ENCODE data around the gene STYK1.
A peak's percentile ranks its signal among the peaks of the same experiment; 100 is the strongest.

The STYK1 gene

GRCh38 chr12:10673659-10674384 is at the start of gene STYK1:
Gene STYK1, minus strand, starts transcription at chr12:10674052. Its CDS starts 39,434 bp downstream, at chr12:10634618.
- H3K36me3 ChIP-seq (ENCODE audit: insufficient read depth, insufficient read length, low read length) = no peaks in the 10 kb centered on the region
- no peaks in the 10 kb centered on the region for H3K27me3 ChIP-seq (ENCODE audit: insufficient read depth, insufficient read length)
- peak; percentile 84 for DNase-seq (ENCODE audit: low read depth, low spot score)
- no peak for TF ChIP-seq SUZ12 (IDR thresholded peaks at IDR 0.05; ENCODE audit: extremely low read depth, insufficient read depth, insufficient read length)
- TF ChIP-seq YY1 (IDR thresholded peaks at IDR 0.05; ENCODE audit: insufficient read depth, insufficient read length) = no peak
- no peak for TF ChIP-seq ZNF274 (IDR thresholded peaks at IDR 0.05; ENCODE audit: low read depth, low read length)
- H3K9me3 ChIP-seq (ENCODE audit: insufficient read depth, low read length) = no peaks in the 10 kb centered on the region
- H3K4me3 ChIP-seq (ENCODE audit: insufficient read length, low read depth) = peak within 1 kb of the TSS; percentile 81
- H3K4me1 ChIP-seq (ENCODE audit: insufficient read depth, insufficient read length) = no peaks in the 10 kb centered on the region
- peak within 1 kb of the TSS; percentile 81 for H3K9ac ChIP-seq (ENCODE audit: insufficient read length, low read depth)

- Histone ChIP-seq H3K27me3 (ENCODE audit: insufficient read depth, insufficient read length) (peaks cover 30% of the 10 kb centered on the region), H3K4me1 (ENCODE audit: insufficient read depth, insufficient read length) (peaks cover 3% of the 10 kb centered on the region), H3K9me3 (ENCODE audit: insufficient read depth, low read length) (no peaks in the 10 kb centered on the region), H3K36me3 (ENCODE audit: insufficient read depth, insufficient read length, low read length) (peaks cover 14% of the 10 kb centered on the region), H3K9ac (ENCODE audit: insufficient read length, low read depth) (peak within 1 kb of the TSS; percentile 94), H3K4me3 (ENCODE audit: insufficient read length, low read depth) (peak within 1 kb of the TSS; percentile 71)
- no peak for TF ChIP-seq YY1 (IDR thresholded peaks at IDR 0.05; ENCODE audit: insufficient read depth, insufficient read length)
- TF ChIP-seq ZNF274 (IDR thresholded peaks at IDR 0.05; ENCODE audit: low read depth, low read length) = no peak
- TF ChIP-seq SUZ12 (IDR thresholded peaks at IDR 0.05; ENCODE audit: extremely low read depth, insufficient read depth, insufficient read length) = no peak
- DNase-seq (ENCODE audit: low read depth, low spot score) = peak; percentile 87
These were observed 49.3 kb upstream of the STYK1 start, which contains the start of gene YBX3 for GRCh38 chr12:10722905-10723746. Gene YBX3, minus strand, starts transcription at chr12:10723323. Its CDS starts 212 bp downstream, at chr12:10723111.

GRCh38 chr12:10722502-10722904 is 48.7 kb upstream of the STYK1 start:
- DNase-seq (ENCODE audit: low read depth, low spot score) = peak; percentile 40
- peaks cover 3% of the 10 kb centered on the region for H3K4me1 ChIP-seq (ENCODE audit: insufficient read depth, insufficient read length)
- H3K4me3 ChIP-seq (ENCODE audit: insufficient read length, low read depth) = peak overlapping the region; percentile 71
- peaks cover 20% of the 10 kb centered on the region for H3K36me3 ChIP-seq (ENCODE audit: insufficient read depth, insufficient read length, low read length)
- TF ChIP-seq ZNF274 (IDR thresholded peaks at IDR 0.05; ENCODE audit: low read depth, low read length) (no peak), SUZ12 (IDR thresholded peaks at IDR 0.05; ENCODE audit: extremely low read depth, insufficient read depth, insufficient read length) (no peak), YY1 (IDR thresholded peaks at IDR 0.05; ENCODE audit: insufficient read depth, insufficient read length) (no peak)
- peaks cover 30% of the 10 kb centered on the region for H3K27me3 ChIP-seq (ENCODE audit: insufficient read depth, insufficient read length)
- no peaks in the 10 kb centered on the region for H3K9me3 ChIP-seq (ENCODE audit: insufficient read depth, low read length)
- peak overlapping the region; percentile 94 for H3K9ac ChIP-seq (ENCODE audit: insufficient read length, low read depth)

- H3K27me3 ChIP-seq (ENCODE audit: insufficient read depth, insufficient read length) = peaks cover 30% of the 10 kb centered on the region
- peak; percentile 75 for DNase-seq (ENCODE audit: low read depth, low spot score)
- H3K9me3 ChIP-seq (ENCODE audit: insufficient read depth, low read length) = no peaks in the 10 kb centered on the region
- peak overlapping the region; percentile 71 for H3K4me3 ChIP-seq (ENCODE audit: insufficient read length, low read depth)
- H3K36me3 ChIP-seq (ENCODE audit: insufficient read depth, insufficient read length, low read length) = peaks cover 22% of the 10 kb centered on the region
- TF ChIP-seq YY1 (IDR thresholded peaks at IDR 0.05; ENCODE audit: insufficient read depth, insufficient read length) = no peak
- TF ChIP-seq SUZ12 (IDR thresholded peaks at IDR 0.05; ENCODE audit: extremely low read depth, insufficient read depth, insufficient read length) = no peak
- no peak for TF ChIP-seq ZNF274 (IDR thresholded peaks at IDR 0.05; ENCODE audit: low read depth, low read length)
- peak overlapping the region; percentile 94 for H3K9ac ChIP-seq (ENCODE audit: insufficient read length, low read depth)
- peaks cover 3% of the 10 kb centered on the region for H3K4me1 ChIP-seq (ENCODE audit: insufficient read depth, insufficient read length)
These were observed 48.0 kb upstream of the STYK1 start for GRCh38 chr12:10721651-10722501.

GRCh38 chr12:10720974-10721650 is 47.3 kb upstream of the STYK1 start:
- H3K9me3 ChIP-seq (ENCODE audit: insufficient read depth, low read length) = no peaks in the 10 kb centered on the region
- peaks cover 27% of the 10 kb centered on the region for H3K36me3 ChIP-seq (ENCODE audit: insufficient read depth, insufficient read length, low read length)
- peaks cover 3% of the 10 kb centered on the region for H3K4me1 ChIP-seq (ENCODE audit: insufficient read depth, insufficient read length)
- peaks cover 27% of the 10 kb centered on the region for H3K27me3 ChIP-seq (ENCODE audit: insufficient read depth, insufficient read length)
- peak overlapping the region; percentile 94 for H3K9ac ChIP-seq (ENCODE audit: insufficient read length, low read depth)
- peak overlapping the region; percentile 71 for H3K4me3 ChIP-seq (ENCODE audit: insufficient read length, low read depth)
- no peak for DNase-seq (ENCODE audit: low read depth, low spot score)
- TF ChIP-seq YY1 (IDR thresholded peaks at IDR 0.05; ENCODE audit: insufficient read depth, insufficient read length) (no peak), SUZ12 (IDR thresholded peaks at IDR 0.05; ENCODE audit: extremely low read depth, insufficient read depth, insufficient read length) (no peak), ZNF274 (IDR thresholded peaks at IDR 0.05; ENCODE audit: low read depth, low read length) (no peak)

GRCh38 chr12:10719482-10719881 is 45.6 kb upstream of the STYK1 start:
- no peak overlapping the region for H3K9ac ChIP-seq (ENCODE audit: insufficient read length, low read depth)
- H3K36me3 ChIP-seq (ENCODE audit: insufficient read depth, insufficient read length, low read length) = peaks cover 44% of the 10 kb centered on the region
- peaks cover 11% of the 10 kb centered on the region for H3K27me3 ChIP-seq (ENCODE audit: insufficient read depth, insufficient read length)
- peaks cover 3% of the 10 kb centered on the region for H3K4me1 ChIP-seq (ENCODE audit: insufficient read depth, insufficient read length)
- no peak overlapping the region for H3K4me3 ChIP-seq (ENCODE audit: insufficient read length, low read depth)
- no peak for DNase-seq (ENCODE audit: low read depth, low spot score)
- no peak for TF ChIP-seq YY1 (IDR thresholded peaks at IDR 0.05; ENCODE audit: insufficient read depth, insufficient read length)
- no peak for TF ChIP-seq ZNF274 (IDR thresholded peaks at IDR 0.05; ENCODE audit: low read depth, low read length)
- no peak for TF ChIP-seq SUZ12 (IDR thresholded peaks at IDR 0.05; ENCODE audit: extremely low read depth, insufficient read depth, insufficient read length)
- H3K9me3 ChIP-seq (ENCODE audit: insufficient read depth, low read length) = no peaks in the 10 kb centered on the region

All from NT2/D1 (cell line).